ENCODE measurements around the gene FTO.

Gene FTO

GRCh38 chr16:54193665-54194333, 489.8 kb downstream of the FTO start:
- peak in 2 of 3 experiments; percentile 35 to 56 for DNase-seq

GRCh38 chr16:54194334-54194743, 490.4 kb downstream of the FTO start:
- DNase-seq = no peak

GRCh38 chr16:54197758-54198157, 493.8 kb downstream of the FTO start:
- no peak for DNase-seq

- DNase-seq = no peak
These were observed 495.7 kb downstream of the FTO start for GRCh38 chr16:54199487-54200160.

- DNase-seq = no peak
These were observed 496.2 kb downstream of the FTO start for GRCh38 chr16:54200161-54200534.

GRCh38 chr16:54200720-54201119, 496.8 kb downstream of the FTO start:
- no peak for DNase-seq

- no peak for DNase-seq
These were observed 497.2 kb downstream of the FTO start for GRCh38 chr16:54201200-54201599.
